ENCODE measurements around the gene EMILIN3. TPM values are rescaled to one million over a fixed set of nuclear protein-coding genes. Genes with fewer than 3 reads are reported as not detected.

Gene EMILIN3
- total and polyA plus RNA-seq, 2 of the 4 experiments (the other 2 are of a cell fraction): under 0.01 to 0.07 TPM

- Histone ChIP-seq H3K79me1 (ENCODE audit: low read depth in 1 of 2, low read length in 2 of 2) (no peaks in the 10 kb centered on the region), H3K9me3 (ENCODE audit: control insufficient read depth, insufficient read depth, low read length) (no peaks in the 10 kb centered on the region), H3K9ac (ENCODE audit: low read depth, low read length) (no peak overlapping the region), H4K91ac (ENCODE audit: insufficient read depth, low read depth, low read length) (no peak overlapping the region), H2BK20ac (ENCODE audit: low read depth, low read length) (no peak overlapping the region), H4K20me1 (ENCODE audit: insufficient read depth, low read length) (peaks cover 4% of the 10 kb centered on the region; the same call in 1 of the 2 replicates), H3K56ac (ENCODE audit: extremely low read depth, insufficient read depth, low read length) (no peak overlapping the region), H3K9me1 (ENCODE audit: insufficient read depth, low read length) (no peaks in the 10 kb centered on the region), H3K14ac (replicated peaks; ENCODE audit: low read depth, low read length) (no peak overlapping the region), H2AFZ (replicated peaks; ENCODE audit: low read length, poor library complexity) (no peak overlapping the region), H4K5ac (ENCODE audit: low read depth, low read length) (no peak overlapping the region), H2BK5ac (ENCODE audit: low read depth, low read length, poor library complexity, severe bottlenecking) (no peak overlapping the region), H3K36me3 (ENCODE audit: control insufficient read depth, insufficient read depth, low read length) (no peaks in the 10 kb centered on the region), H3K4me1 (ENCODE audit: control insufficient read depth, insufficient read depth, low read length) (no peaks in the 10 kb centered on the region), H3K4me2 (ENCODE audit: low read depth, low read length) (no peak overlapping the region), H2AK9ac (replicated peaks; ENCODE audit: low read depth, low read length, poor library complexity) (no peak overlapping the region), H2BK120ac (ENCODE audit: low read depth, low read length) (no peak overlapping the region), H3K4me3 (ENCODE audit: insufficient read depth, low read depth, low read length) (no peak overlapping the region), H4K8ac (ENCODE audit: low read depth in 2 of 2, low read length in 2 of 2) (no peak overlapping the region), H3K27me3 (ENCODE audit: control insufficient read depth, insufficient read depth, low read length) (peaks cover 45% of the 10 kb centered on the region), H2BK15ac (ENCODE audit: low read depth, low read length) (no peak overlapping the region), H3K27ac (ENCODE audit: insufficient read depth, low read length) (no peak overlapping the region), H2AK5ac (ENCODE audit: low read depth, low read length) (no peak overlapping the region), H3K23ac (ENCODE audit: low read depth, low read length) (no peak overlapping the region), H3K18ac (ENCODE audit: low read depth, low read length) (no peak overlapping the region), H3K4ac (ENCODE audit: low read depth, low read length) (no peak overlapping the region)
- WGBS, 2 experiments (ENCODE audit: extremely low coverage in 2 of 2, insufficient read length in 1 of 2): 92% methylated on average over 2 of the region's 7 CpGs; no CpG with 5 or more reads in 1 of the 2 experiments
- TF ChIP-seq NFE2L2 (IDR thresholded peaks at IDR 0.05; ENCODE audit: low read depth, low read length): no peak
- no peak for TF ChIP-seq ELK1 (IDR thresholded peaks at IDR 0.05; ENCODE audit: borderline replicate concordance, low read depth, low read length)
- no peak for TF ChIP-seq CEBPB (IDR thresholded peaks at IDR 0.05; ENCODE audit: low read depth, low read length)
- no peak for TF ChIP-seq MXI1 (IDR thresholded peaks at IDR 0.05; ENCODE audit: borderline replicate concordance, low read depth, low read length)
- TF ChIP-seq FOS (IDR thresholded peaks at IDR 0.05; ENCODE audit: low read depth, low read length): no peak
- no peak for TF ChIP-seq RFX5 (IDR thresholded peaks at IDR 0.05; ENCODE audit: low read depth, low read length)
- no peak for TF ChIP-seq CTCF (conservative IDR thresholded peaks at IDR 0.05; ENCODE audit: low read depth, low read length)
- intact Hi-C loops (cut with micrococcal nuclease): no loop called here
- DNase-seq (no peak), ATAC-seq (ENCODE audit: low read depth) (no peak)
- ChIA-PET CTCF (no interaction called here), POLR2A (ENCODE audit: unreplicated experiment) (no interaction called here)
- in situ Hi-C loops (cut with MboI; ENCODE audit: low sequenced_read_pairs): no loop called here
- dilution Hi-C loops (cut with HindIII; ENCODE audit: low sequenced_read_pairs, unreplicated experiment): no loop called here
- BruUV-seq (replicated peaks): no TSS peak
Observed at GRCh38 chr20:41363601-41364000, 3.0 kb downstream of the EMILIN3 start.

All from IMR-90 (cell line).